K562 (cell line): ENCODE data around the gene RPL38. TPM values are rescaled to one million over a fixed set of nuclear protein-coding genes. Genes with fewer than 3 reads are reported as not detected.

Source experiments
- BHLHE40 ChIP-seq: IDR thresholded peaks from 2 replicates; pipeline ENCODE4 v1.6.1; 2011; ENCODE audit warnings: low read length, improper control_type of control experiment
- CBX3 ChIP-seq, 2 experiments: IDR thresholded peaks; 1 replicate in 1 of 2; 2 replicates in 1 of 2; pipeline ENCODE4 v1.6.1; 2012; ENCODE audit warnings: inconsistent platforms in 2 of 2, low read length in 2 of 2, borderline replicate concordance in 1 of 2, control low read depth in 1 of 2
- CEBPZ ChIP-seq: fragments of 150-350 bp; IDR thresholded peaks from 2 replicates; pipeline ENCODE4 v1.6.1; 2014; ENCODE audit warnings: low read depth, mild to moderate bottlenecking, low read length, borderline replicate concordance
- EP400 ChIP-seq: fragments of 450-650 bp; IDR thresholded peaks from 2 replicates; pipeline ENCODE4 v1.6.1; 2017; ENCODE audit warnings: antibody characterized with exemption, mild to moderate bottlenecking, moderate library complexity
- FOXA3 ChIP-seq, 2 experiments: fragments of 450-650 bp in 1 of 2; sonication (generic) in 1 of 2; formaldehyde crosslinking; IDR thresholded peaks in 1 of 2; conservative IDR thresholded peaks in 1 of 2; 2 replicates each; pipeline versions ENCODE4 v1.4.0 to v1.8.0; 2020 to 2022; ENCODE audit warnings: mild to moderate bottlenecking in 2 of 2, missing genetic modification reagents in 1 of 2
- FOXO4 ChIP-seq: fragments of 450-650 bp; formaldehyde crosslinking; IDR thresholded peaks from 2 replicates; pipeline ENCODE4 v1.4.0; 2020; ENCODE audit warnings: mild to moderate bottlenecking, moderate library complexity
- HDGF ChIP-seq: fragments of 450-650 bp; IDR thresholded peaks from 2 replicates; pipeline ENCODE4 v1.6.1; 2016
- HIVEP1 ChIP-seq: fragments of 250-450 bp; sonication (Bioruptor Pico); IDR thresholded peaks from 2 replicates; pipeline ENCODE4 v1.4.0; 2020; ENCODE audit warnings: mild to moderate bottlenecking
- NCOA2 ChIP-seq, 2 experiments: fragments of 450-650 bp; IDR thresholded peaks; 2 replicates each; pipeline ENCODE4 v1.6.1; 2018; ENCODE audit warnings: mild to moderate bottlenecking in 2 of 2, moderate library complexity in 1 of 2; ENCODE audit not compliant: partially characterized antibody in 2 of 2
- PTTG1 ChIP-seq: fragments of 450-650 bp; IDR thresholded peaks from 2 replicates; pipeline ENCODE4 v1.6.1; 2016; ENCODE audit warnings: low read depth, mild to moderate bottlenecking, missing genetic modification characterization, missing compliant biosample characterization
- RB1 ChIP-seq: fragments of 450-650 bp; IDR thresholded peaks from 2 replicates; pipeline ENCODE4 v1.6.1; 2017; ENCODE audit warnings: low read depth, mild to moderate bottlenecking
- SAP30 ChIP-seq: fragments of 200-600 bp; sonication (generic); IDR thresholded peaks from 2 replicates; pipeline ENCODE4 v1.6.1; 2012; ENCODE audit warnings: borderline replicate concordance, low read depth, mild to moderate bottlenecking, moderate library complexity, low read length, control low read depth, inconsistent platforms; ENCODE audit not compliant: insufficient read depth, poor library complexity, severe bottlenecking
- SMARCA5 ChIP-seq: fragments of 450-650 bp; IDR thresholded peaks from 2 replicates; pipeline ENCODE4 v1.6.1; 2016
- ZNF511 ChIP-seq: sonication (generic); formaldehyde crosslinking; IDR thresholded peaks from 2 replicates; pipeline ENCODE4 v1.8.0; 2022; ENCODE audit warnings: mild to moderate bottlenecking, missing genetic modification reagents
- polyA plus RNA-seq, 8 experiments: library from polyadenylated mRNA; depleted of rRNA in 4 of 8; stranded (reverse) in 5 of 8; unstranded in 3 of 8; fragments of >200 nt; fragmentation: Nextera tagmentation in 2 of 8; fragmentation: Illumina TruSeq in 1 of 8; extraction: Ambion mirVana in 2 of 8; extraction: Trizol in 1 of 8; gene quantifications; 2 replicates each; pipeline versions ENCODE4 v1.2.1 to v1.2.3, GENCODE V29; 2011 to 2014; ENCODE audit warnings: inconsistent platforms in 1 of 8, missing spikeins in 1 of 8
- total RNA-seq, 7 experiments: library from RNA; depleted of rRNA in 6 of 7; stranded (reverse); fragments of >200 nt in 6 of 7; fragmentation: Illumina TruSeq in 2 of 7; extraction: Trizol in 2 of 7; gene quantifications; 2 replicates each; pipeline versions ENCODE4 v1.2.1 to v1.2.3, GENCODE V29; 2011 to 2021; ENCODE audit warnings: low replicate concordance in 1 of 7
- TF ChIP-seq, protein P1 (sequence below): fragments of 250-450 bp; sonication (Bioruptor Pico); IDR thresholded peaks from 2 replicates; pipeline ENCODE4 v1.4.0; 2020

Gene RPL38
- total and polyA plus RNA-seq, 9 of the 15 experiments (the other 6 are each of a cell fraction or from before 2014, with no cell fraction given), result 1,224 to 3,864 (median 1,939) TPM

- TF ChIP-seq CEBPZ (no peak), RB1 (peak; percentile 50; the same call in 1 of the 2 replicates), FOXA3 (CRISPR knock-in tag; conservative IDR thresholded peaks at IDR 0.05 in 1 of 2, IDR thresholded peaks at IDR 0.05 in 1 of 2) (no peak; a peak in 1 of 4 replicates), NCOA2 (IDR thresholded peaks at IDR 0.05; ENCODE audit: partially characterized antibody in 2 of 2) (no peak), SAP30 (no peak), CBX3 (IDR thresholded peaks at IDR 0.05; ENCODE audit: borderline replicate concordance in 1 of 2, low read length in 2 of 2) (no peak), ZNF511 (CRISPR knock-in tag) (0 out of 2 replicates have a peak, but pooled peaks have one; percentile 35), HDGF (no peak), HIVEP1 (CRISPR knock-in tag) (no peak), PTTG1 (no peak), BHLHE40 (0 out of 2 replicates have a peak, but pooled peaks have one; percentile 32), FOXO4 (CRISPR knock-in tag) (no peak), EP400 (no peak), SMARCA5 (0 out of 2 replicates have a peak, but pooled peaks have one; percentile 50)
- TF ChIP-seq, protein P1, sequence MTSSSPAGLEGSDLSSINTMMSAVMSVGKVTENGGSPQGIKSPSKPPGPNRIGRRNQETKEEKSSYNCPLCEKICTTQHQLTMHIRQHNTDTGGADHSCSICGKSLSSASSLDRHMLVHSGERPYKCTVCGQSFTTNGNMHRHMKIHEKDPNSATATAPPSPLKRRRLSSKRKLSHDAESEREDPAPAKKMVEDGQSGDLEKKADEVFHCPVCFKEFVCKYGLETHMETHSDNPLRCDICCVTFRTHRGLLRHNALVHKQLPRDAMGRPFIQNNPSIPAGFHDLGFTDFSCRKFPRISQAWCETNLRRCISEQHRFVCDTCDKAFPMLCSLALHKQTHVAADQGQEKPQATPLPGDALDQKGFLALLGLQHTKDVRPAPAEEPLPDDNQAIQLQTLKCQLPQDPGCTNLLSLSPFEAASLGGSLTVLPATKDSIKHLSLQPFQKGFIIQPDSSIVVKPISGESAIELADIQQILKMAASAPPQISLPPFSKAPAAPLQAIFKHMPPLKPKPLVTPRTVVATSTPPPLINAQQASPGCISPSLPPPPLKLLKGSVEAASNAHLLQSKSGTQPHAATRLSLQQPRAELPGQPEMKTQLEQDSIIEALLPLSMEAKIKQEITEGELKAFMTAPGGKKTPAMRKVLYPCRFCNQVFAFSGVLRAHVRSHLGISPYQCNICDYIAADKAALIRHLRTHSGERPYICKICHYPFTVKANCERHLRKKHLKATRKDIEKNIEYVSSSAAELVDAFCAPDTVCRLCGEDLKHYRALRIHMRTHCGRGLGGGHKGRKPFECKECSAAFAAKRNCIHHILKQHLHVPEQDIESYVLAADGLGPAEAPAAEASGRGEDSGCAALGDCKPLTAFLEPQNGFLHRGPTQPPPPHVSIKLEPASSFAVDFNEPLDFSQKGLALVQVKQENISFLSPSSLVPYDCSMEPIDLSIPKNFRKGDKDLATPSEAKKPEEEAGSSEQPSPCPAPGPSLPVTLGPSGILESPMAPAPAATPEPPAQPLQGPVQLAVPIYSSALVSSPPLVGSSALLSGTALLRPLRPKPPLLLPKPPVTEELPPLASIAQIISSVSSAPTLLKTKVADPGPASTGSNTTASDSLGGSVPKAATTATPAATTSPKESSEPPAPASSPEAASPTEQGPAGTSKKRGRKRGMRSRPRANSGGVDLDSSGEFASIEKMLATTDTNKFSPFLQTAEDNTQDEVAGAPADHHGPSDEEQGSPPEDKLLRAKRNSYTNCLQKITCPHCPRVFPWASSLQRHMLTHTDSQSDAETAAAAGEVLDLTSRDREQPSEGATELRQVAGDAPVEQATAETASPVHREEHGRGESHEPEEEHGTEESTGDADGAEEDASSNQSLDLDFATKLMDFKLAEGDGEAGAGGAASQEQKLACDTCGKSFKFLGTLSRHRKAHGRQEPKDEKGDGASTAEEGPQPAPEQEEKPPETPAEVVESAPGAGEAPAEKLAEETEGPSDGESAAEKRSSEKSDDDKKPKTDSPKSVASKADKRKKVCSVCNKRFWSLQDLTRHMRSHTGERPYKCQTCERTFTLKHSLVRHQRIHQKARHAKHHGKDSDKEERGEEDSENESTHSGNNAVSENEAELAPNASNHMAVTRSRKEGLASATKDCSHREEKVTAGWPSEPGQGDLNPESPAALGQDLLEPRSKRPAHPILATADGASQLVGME (CRISPR knock-in tag), result no peak
Measured at GRCh38 chr17:74212913-74213791, 9.7 kb downstream of the RPL38 start, which contains the start of gene TTYH2 (continued).
